GM23338 (cell line): ENCODE data around the gene TTC39A. TPM values are rescaled to one million over a fixed set of nuclear protein-coding genes. Genes with fewer than 3 reads are reported as not detected.

Experiments used
- ATAC-seq: fragments of 200-7000 bp; cut with Tn5 transposase; 3 replicates; pipeline ENCODE4 v1.9.1; 2020
- DNase-seq: peaks from one replicate; pipeline ENCODE4 v3.0.0-alpha.2; 2015; ENCODE audit warnings: low spot score
- H2AFZ ChIP-seq: fragments of 200-600 bp; sonication (generic); 2 replicates; pipeline ENCODE4 v1.8.0; 2016; ENCODE audit warnings: antibody characterized with exemption, mild to moderate bottlenecking, moderate library complexity
- H3F3A ChIP-seq: fragments of 200-600 bp; sonication (generic); replicated peaks from 2 replicates; pipeline ENCODE4 v1.8.0; 2017; ENCODE audit warnings: antibody characterized with exemption, mixed run types, low read depth
- H3K27ac ChIP-seq: fragments of 200-600 bp; sonication (generic); 2 replicates; pipeline ENCODE4 v1.6.1; 2016; ENCODE audit warnings: low read depth
- H3K27me3 ChIP-seq: fragments of 200-600 bp; sonication (generic); 2 replicates; pipeline ENCODE4 v1.8.0; 2016; ENCODE audit warnings: mild to moderate bottlenecking, mixed run types, moderate library complexity; ENCODE audit not compliant: insufficient read depth
- H3K36me3 ChIP-seq: fragments of 200-600 bp; sonication (generic); 2 replicates; pipeline ENCODE4 v1.8.0; 2016; ENCODE audit warnings: mild to moderate bottlenecking; ENCODE audit not compliant: insufficient read depth
- H3K4me1 ChIP-seq: fragments of 200-600 bp; sonication (generic); 2 replicates; pipeline ENCODE4 v1.8.0; 2016; ENCODE audit warnings: mild to moderate bottlenecking, moderate library complexity; ENCODE audit not compliant: insufficient read depth
- H3K4me2 ChIP-seq: fragments of 200-600 bp; sonication (generic); 2 replicates; pipeline ENCODE4 v1.7.1; 2017; ENCODE audit warnings: mixed run types
- H3K4me3 ChIP-seq: fragments of 200-600 bp; sonication (generic); 2 replicates; pipeline ENCODE4 v1.6.1; 2016; ENCODE audit warnings: mixed run types
- H3K79me2 ChIP-seq: fragments of 200-600 bp; sonication (generic); replicated peaks from 2 replicates; pipeline ENCODE4 v1.8.0; 2017; ENCODE audit warnings: mild to moderate bottlenecking; ENCODE audit not compliant: insufficient read depth
- H3K9me2 ChIP-seq: fragments of 200-600 bp; sonication (generic); 2 replicates; pipeline ENCODE4 v1.8.0; 2017; ENCODE audit not compliant: insufficient read depth
- H4K20me1 ChIP-seq: fragments of 200-600 bp; sonication (generic); replicated peaks from 2 replicates; pipeline ENCODE4 v1.8.0; 2017; ENCODE audit warnings: mild to moderate bottlenecking; ENCODE audit not compliant: insufficient read depth
- H3K27ac Mint-ChIP-seq: 2 replicates; pipeline ENCODE4 v1.8.0; 2020; ENCODE audit warnings: inconsistent platforms, mild to moderate bottlenecking, moderate library complexity, mixed read lengths
- H3K27me3 Mint-ChIP-seq: 3 replicates; pipeline ENCODE4 v1.8.0; 2022; ENCODE audit warnings: low read depth, mild to moderate bottlenecking, moderate library complexity, mixed read lengths, inconsistent platforms; ENCODE audit not compliant: insufficient read depth, poor library complexity
- H3K36me3 Mint-ChIP-seq: 3 replicates; pipeline ENCODE4 v1.8.0; 2021; ENCODE audit warnings: low read depth, mild to moderate bottlenecking, inconsistent platforms, moderate library complexity, mixed read lengths
- H3K4me1 Mint-ChIP-seq: 3 replicates; pipeline ENCODE4 v1.8.0; 2020; ENCODE audit warnings: mild to moderate bottlenecking, inconsistent platforms, mixed read lengths
- H3K4me3 Mint-ChIP-seq: 3 replicates; pipeline ENCODE4 v1.8.0; 2021; ENCODE audit warnings: moderate library complexity, mild to moderate bottlenecking, inconsistent platforms, mixed read lengths
- H3K9me3 Mint-ChIP-seq: 3 replicates; pipeline ENCODE4 v1.8.0; 2020; ENCODE audit warnings: moderate library complexity, mild to moderate bottlenecking, inconsistent platforms, mixed read lengths
- CREB1 ChIP-seq: fragments of 250-450 bp; sonication (Bioruptor Pico); IDR thresholded peaks from 2 replicates; pipeline ENCODE4 v1.5.0; 2020; ENCODE audit warnings: low read depth, mild to moderate bottlenecking, moderate library complexity
- EZH2 ChIP-seq: fragments of 200-600 bp; sonication (generic); IDR thresholded peaks from one replicate; pipeline ENCODE4 v1.8.0; 2017; ENCODE audit warnings: antibody characterized with exemption, mild to moderate bottlenecking, low read depth; ENCODE audit not compliant: unreplicated experiment
- EZH2phosphoT487 ChIP-seq: fragments of 200-600 bp; sonication (generic); IDR thresholded peaks from one replicate; pipeline ENCODE4 v1.8.1; 2018; ENCODE audit warnings: antibody characterized with exemption; ENCODE audit not compliant: unreplicated experiment
- JUNB ChIP-seq: IDR thresholded peaks from one replicate; pipeline ENCODE4 v1.6.1; 2016; ENCODE audit warnings: antibody characterized with exemption; ENCODE audit not compliant: unreplicated experiment
- NANOG ChIP-seq: IDR thresholded peaks from 2 replicates; pipeline ENCODE4 v1.6.1; 2016; ENCODE audit warnings: antibody characterized with exemption, borderline replicate concordance
- POLR2AphosphoS5 ChIP-seq: IDR thresholded peaks from 2 replicates; pipeline ENCODE4 v1.6.1; 2016; ENCODE audit warnings: antibody characterized with exemption, low read depth
- STAT1 ChIP-seq: IDR thresholded peaks from one replicate; pipeline ENCODE4 v1.6.1; 2016; ENCODE audit warnings: antibody characterized with exemption; ENCODE audit not compliant: unreplicated experiment
- ZNF114 ChIP-seq: fragments of 250-450 bp; sonication (Bioruptor Pico); IDR thresholded peaks from 2 replicates; pipeline ENCODE4 v1.5.0; 2020; ENCODE audit warnings: mild to moderate bottlenecking, moderate library complexity
- ZNF331 ChIP-seq: fragments of 250-450 bp; sonication (Bioruptor Pico); IDR thresholded peaks from 2 replicates; pipeline ENCODE4 v1.5.0; 2020; ENCODE audit warnings: low read depth, mild to moderate bottlenecking, moderate library complexity
- polyA plus RNA-seq: library from polyadenylated mRNA; unstranded; fragments of >200 nt; fragmentation: Nextera tagmentation; extraction: Ambion mirVana; gene quantifications from 2 replicates; pipeline ENCODE4 v1.2.1, GENCODE V29; 2016
- total RNA-seq: library from RNA; depleted of rRNA; stranded (reverse); fragments of >200 nt; shearing (Covaris generic); gene quantifications from 2 replicates; pipeline ENCODE4 v1.2.3, GENCODE V29; 2014
- TF ChIP-seq, protein P1 (sequence below): IDR thresholded peaks from 2 replicates; pipeline ENCODE4 v1.6.1; 2016; ENCODE audit warnings: antibody characterized with exemption
- TF ChIP-seq, protein P2 (sequence below): IDR thresholded peaks from one replicate; pipeline ENCODE4 v1.6.1; 2018; ENCODE audit warnings: antibody characterized with exemption; ENCODE audit not compliant: unreplicated experiment
- TF ChIP-seq, protein P3 (sequence below): fragments of 250-450 bp; sonication (Bioruptor Pico); IDR thresholded peaks from 2 replicates; pipeline ENCODE4 v1.5.0; 2020; ENCODE audit warnings: mild to moderate bottlenecking, moderate library complexity
- TF ChIP-seq, protein P4 (sequence below), 2 experiments: fragments of 200-600 bp in 1 of 2; sonication (generic) in 1 of 2; conservative IDR thresholded peaks; 2 replicates each; pipeline versions ENCODE4 v1.5.1 to v1.6.1; 2016 to 2017; ENCODE audit warnings: antibody characterized with exemption in 2 of 2, low read depth in 2 of 2, mild to moderate bottlenecking in 2 of 2, moderate library complexity in 1 of 2

TTC39A gene
- total and polyA plus RNA-seq, 2 experiments from 2014 or later, result 2.3 to 7.1 TPM

DNA sequence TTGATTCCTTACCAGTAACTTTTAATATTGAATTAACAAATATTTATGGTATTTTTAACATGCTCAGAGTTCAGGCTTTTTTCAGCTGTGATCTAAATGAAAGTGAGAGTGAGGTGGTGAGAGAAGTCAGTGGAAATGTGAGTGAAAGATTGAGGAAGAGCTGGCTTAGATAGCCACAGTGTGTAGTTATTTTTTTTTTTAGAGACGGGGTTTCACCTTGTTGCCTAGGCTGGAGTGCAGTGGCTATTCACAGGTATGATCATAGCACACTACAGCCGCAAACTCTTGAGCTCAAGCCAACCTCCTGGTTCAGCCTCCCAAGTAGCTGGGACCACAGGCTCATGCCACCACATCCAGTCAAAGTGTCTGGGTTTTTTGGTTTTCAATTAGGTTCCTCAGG, 83.3 kb downstream of the TTC39A start:
- Mint-ChIP-seq H3K27me3 (no peaks in the 10 kb centered on the region), H3K27ac (no peak overlapping the region), H3K4me3 (no peak overlapping the region), H3K36me3 (no peaks in the 10 kb centered on the region), H3K9me3 (no peaks in the 10 kb centered on the region), H3K4me1 (peaks cover 8% of the 10 kb centered on the region; the same call in 2 of the 3 replicates)
- TF ChIP-seq STAT1, result no peak
- TF ChIP-seq, protein P1, sequence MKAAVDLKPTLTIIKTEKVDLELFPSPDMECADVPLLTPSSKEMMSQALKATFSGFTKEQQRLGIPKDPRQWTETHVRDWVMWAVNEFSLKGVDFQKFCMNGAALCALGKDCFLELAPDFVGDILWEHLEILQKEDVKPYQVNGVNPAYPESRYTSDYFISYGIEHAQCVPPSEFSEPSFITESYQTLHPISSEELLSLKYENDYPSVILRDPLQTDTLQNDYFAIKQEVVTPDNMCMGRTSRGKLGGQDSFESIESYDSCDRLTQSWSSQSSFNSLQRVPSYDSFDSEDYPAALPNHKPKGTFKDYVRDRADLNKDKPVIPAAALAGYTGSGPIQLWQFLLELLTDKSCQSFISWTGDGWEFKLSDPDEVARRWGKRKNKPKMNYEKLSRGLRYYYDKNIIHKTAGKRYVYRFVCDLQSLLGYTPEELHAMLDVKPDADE, result no peak
- no peak for TF ChIP-seq ZNF114 (CRISPR knock-in tag)
- no peak for TF ChIP-seq ZNF331 (CRISPR knock-in tag)
- TF ChIP-seq, protein P2, sequence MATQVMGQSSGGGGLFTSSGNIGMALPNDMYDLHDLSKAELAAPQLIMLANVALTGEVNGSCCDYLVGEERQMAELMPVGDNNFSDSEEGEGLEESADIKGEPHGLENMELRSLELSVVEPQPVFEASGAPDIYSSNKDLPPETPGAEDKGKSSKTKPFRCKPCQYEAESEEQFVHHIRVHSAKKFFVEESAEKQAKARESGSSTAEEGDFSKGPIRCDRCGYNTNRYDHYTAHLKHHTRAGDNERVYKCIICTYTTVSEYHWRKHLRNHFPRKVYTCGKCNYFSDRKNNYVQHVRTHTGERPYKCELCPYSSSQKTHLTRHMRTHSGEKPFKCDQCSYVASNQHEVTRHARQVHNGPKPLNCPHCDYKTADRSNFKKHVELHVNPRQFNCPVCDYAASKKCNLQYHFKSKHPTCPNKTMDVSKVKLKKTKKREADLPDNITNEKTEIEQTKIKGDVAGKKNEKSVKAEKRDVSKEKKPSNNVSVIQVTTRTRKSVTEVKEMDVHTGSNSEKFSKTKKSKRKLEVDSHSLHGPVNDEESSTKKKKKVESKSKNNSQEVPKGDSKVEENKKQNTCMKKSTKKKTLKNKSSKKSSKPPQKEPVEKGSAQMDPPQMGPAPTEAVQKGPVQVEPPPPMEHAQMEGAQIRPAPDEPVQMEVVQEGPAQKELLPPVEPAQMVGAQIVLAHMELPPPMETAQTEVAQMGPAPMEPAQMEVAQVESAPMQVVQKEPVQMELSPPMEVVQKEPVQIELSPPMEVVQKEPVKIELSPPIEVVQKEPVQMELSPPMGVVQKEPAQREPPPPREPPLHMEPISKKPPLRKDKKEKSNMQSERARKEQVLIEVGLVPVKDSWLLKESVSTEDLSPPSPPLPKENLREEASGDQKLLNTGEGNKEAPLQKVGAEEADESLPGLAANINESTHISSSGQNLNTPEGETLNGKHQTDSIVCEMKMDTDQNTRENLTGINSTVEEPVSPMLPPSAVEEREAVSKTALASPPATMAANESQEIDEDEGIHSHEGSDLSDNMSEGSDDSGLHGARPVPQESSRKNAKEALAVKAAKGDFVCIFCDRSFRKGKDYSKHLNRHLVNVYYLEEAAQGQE, result no peak
- TF ChIP-seq NANOG, result no peak
- TF ChIP-seq EZH2, result no peak
- TF ChIP-seq, protein P3, sequence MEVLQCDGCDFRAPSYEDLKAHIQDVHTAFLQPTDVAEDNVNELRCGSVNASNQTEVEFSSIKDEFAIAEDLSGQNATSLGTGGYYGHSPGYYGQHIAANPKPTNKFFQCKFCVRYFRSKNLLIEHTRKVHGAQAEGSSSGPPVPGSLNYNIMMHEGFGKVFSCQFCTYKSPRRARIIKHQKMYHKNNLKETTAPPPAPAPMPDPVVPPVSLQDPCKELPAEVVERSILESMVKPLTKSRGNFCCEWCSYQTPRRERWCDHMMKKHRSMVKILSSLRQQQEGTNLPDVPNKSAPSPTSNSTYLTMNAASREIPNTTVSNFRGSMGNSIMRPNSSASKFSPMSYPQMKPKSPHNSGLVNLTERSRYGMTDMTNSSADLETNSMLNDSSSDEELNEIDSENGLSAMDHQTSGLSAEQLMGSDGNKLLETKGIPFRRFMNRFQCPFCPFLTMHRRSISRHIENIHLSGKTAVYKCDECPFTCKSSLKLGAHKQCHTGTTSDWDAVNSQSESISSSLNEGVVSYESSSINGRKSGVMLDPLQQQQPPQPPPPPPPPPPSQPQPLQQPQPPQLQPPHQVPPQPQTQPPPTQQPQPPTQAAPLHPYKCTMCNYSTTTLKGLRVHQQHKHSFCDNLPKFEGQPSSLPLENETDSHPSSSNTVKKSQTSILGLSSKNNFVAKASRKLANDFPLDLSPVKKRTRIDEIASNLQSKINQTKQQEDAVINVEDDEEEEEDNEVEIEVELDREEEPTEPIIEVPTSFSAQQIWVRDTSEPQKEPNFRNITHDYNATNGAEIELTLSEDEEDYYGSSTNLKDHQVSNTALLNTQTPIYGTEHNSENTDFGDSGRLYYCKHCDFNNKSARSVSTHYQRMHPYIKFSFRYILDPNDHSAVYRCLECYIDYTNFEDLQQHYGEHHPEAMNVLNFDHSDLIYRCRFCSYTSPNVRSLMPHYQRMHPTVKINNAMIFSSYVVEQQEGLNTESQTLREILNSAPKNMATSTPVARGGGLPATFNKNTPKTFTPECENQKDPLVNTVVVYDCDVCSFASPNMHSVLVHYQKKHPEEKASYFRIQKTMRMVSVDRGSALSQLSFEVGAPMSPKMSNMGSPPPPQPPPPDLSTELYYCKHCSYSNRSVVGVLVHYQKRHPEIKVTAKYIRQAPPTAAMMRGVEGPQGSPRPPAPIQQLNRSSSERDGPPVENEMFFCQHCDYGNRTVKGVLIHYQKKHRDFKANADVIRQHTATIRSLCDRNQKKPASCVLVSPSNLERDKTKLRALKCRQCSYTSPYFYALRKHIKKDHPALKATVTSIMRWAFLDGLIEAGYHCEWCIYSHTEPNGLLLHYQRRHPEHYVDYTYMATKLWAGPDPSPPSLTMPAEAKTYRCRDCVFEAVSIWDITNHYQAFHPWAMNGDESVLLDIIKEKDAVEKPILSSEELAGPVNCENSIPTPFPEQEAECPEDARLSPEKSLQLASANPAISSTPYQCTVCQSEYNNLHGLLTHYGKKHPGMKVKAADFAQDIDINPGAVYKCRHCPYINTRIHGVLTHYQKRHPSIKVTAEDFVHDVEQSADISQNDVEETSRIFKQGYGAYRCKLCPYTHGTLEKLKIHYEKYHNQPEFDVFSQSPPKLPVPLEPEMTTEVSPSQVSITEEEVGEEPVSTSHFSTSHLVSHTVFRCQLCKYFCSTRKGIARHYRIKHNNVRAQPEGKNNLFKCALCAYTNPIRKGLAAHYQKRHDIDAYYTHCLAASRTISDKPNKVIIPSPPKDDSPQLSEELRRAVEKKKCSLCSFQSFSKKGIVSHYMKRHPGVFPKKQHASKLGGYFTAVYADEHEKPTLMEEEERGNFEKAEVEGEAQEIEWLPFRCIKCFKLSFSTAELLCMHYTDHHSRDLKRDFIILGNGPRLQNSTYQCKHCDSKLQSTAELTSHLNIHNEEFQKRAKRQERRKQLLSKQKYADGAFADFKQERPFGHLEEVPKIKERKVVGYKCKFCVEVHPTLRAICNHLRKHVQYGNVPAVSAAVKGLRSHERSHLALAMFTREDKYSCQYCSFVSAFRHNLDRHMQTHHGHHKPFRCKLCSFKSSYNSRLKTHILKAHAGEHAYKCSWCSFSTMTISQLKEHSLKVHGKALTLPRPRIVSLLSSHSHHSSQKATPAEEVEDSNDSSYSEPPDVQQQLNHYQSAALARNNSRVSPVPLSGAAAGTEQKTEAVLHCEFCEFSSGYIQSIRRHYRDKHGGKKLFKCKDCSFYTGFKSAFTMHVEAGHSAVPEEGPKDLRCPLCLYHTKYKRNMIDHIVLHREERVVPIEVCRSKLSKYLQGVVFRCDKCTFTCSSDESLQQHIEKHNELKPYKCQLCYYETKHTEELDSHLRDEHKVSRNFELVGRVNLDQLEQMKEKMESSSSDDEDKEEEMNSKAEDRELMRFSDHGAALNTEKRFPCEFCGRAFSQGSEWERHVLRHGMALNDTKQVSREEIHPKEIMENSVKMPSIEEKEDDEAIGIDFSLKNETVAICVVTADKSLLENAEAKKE (CRISPR knock-in tag), result no peak
- no peak for TF ChIP-seq EZH2phosphoT487
- no peak for TF ChIP-seq JUNB
- no peak for TF ChIP-seq CREB1 (CRISPR knock-in tag)
- no peak for TF ChIP-seq POLR2AphosphoS5
- TF ChIP-seq, protein P4, sequence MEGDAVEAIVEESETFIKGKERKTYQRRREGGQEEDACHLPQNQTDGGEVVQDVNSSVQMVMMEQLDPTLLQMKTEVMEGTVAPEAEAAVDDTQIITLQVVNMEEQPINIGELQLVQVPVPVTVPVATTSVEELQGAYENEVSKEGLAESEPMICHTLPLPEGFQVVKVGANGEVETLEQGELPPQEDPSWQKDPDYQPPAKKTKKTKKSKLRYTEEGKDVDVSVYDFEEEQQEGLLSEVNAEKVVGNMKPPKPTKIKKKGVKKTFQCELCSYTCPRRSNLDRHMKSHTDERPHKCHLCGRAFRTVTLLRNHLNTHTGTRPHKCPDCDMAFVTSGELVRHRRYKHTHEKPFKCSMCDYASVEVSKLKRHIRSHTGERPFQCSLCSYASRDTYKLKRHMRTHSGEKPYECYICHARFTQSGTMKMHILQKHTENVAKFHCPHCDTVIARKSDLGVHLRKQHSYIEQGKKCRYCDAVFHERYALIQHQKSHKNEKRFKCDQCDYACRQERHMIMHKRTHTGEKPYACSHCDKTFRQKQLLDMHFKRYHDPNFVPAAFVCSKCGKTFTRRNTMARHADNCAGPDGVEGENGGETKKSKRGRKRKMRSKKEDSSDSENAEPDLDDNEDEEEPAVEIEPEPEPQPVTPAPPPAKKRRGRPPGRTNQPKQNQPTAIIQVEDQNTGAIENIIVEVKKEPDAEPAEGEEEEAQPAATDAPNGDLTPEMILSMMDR (conservative IDR thresholded peaks at IDR 0.05; ENCODE audit: low read depth in 2 of 2), result no peak
- no peak overlapping the region for H2AFZ ChIP-seq
- no peak overlapping the region for H3K4me2 ChIP-seq
- no peak overlapping the region for H3K27ac ChIP-seq
- peaks cover 17% of the 10 kb centered on the region for H4K20me1 ChIP-seq
- no peak for ATAC-seq
- H3F3A ChIP-seq, result no peaks in the 10 kb centered on the region
- no peaks in the 10 kb centered on the region for H3K9me2 ChIP-seq
- no peak overlapping the region for H3K4me3 ChIP-seq
- no peaks in the 10 kb centered on the region for H3K27me3 ChIP-seq
- peaks cover 99% of the 10 kb centered on the region for H3K79me2 ChIP-seq
- peaks cover 6% of the 10 kb centered on the region; the same call in 1 of the 2 replicates for H3K4me1 ChIP-seq
- H3K36me3 ChIP-seq, result no peaks in the 10 kb centered on the region
- DNase-seq, result no peak
